AG09309 (cell line): ENCODE results near the gene RCOR2.

Experiments
- DNase-seq: peaks from one replicate; pipeline ENCODE4 v3.0.0-alpha.2; 2010; ENCODE audit warnings: low read depth
- H3K4me3 ChIP-seq: 2 replicates; pipeline ENCODE4 v1.5.1; 2011; ENCODE audit warnings: mild to moderate bottlenecking, low read depth, low read length, moderate library complexity; ENCODE audit not compliant: control insufficient read depth
- TF ChIP-seq, protein P1 (sequence below): IDR thresholded peaks from 2 replicates; pipeline ENCODE4 v1.5.1; 2011; ENCODE audit warnings: mild to moderate bottlenecking, low read depth, low read length, inconsistent platforms; ENCODE audit not compliant: insufficient read depth, control insufficient read depth; ENCODE audit errors: missing control alignments

The RCOR2 gene

GRCh38 chr11:63890368-63890767 lies 26.6 kb downstream of the RCOR2 start:
- no peak overlapping the region for H3K4me3 ChIP-seq
- no peak for DNase-seq
- TF ChIP-seq, protein P1, sequence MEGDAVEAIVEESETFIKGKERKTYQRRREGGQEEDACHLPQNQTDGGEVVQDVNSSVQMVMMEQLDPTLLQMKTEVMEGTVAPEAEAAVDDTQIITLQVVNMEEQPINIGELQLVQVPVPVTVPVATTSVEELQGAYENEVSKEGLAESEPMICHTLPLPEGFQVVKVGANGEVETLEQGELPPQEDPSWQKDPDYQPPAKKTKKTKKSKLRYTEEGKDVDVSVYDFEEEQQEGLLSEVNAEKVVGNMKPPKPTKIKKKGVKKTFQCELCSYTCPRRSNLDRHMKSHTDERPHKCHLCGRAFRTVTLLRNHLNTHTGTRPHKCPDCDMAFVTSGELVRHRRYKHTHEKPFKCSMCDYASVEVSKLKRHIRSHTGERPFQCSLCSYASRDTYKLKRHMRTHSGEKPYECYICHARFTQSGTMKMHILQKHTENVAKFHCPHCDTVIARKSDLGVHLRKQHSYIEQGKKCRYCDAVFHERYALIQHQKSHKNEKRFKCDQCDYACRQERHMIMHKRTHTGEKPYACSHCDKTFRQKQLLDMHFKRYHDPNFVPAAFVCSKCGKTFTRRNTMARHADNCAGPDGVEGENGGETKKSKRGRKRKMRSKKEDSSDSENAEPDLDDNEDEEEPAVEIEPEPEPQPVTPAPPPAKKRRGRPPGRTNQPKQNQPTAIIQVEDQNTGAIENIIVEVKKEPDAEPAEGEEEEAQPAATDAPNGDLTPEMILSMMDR = no peak

DNA sequence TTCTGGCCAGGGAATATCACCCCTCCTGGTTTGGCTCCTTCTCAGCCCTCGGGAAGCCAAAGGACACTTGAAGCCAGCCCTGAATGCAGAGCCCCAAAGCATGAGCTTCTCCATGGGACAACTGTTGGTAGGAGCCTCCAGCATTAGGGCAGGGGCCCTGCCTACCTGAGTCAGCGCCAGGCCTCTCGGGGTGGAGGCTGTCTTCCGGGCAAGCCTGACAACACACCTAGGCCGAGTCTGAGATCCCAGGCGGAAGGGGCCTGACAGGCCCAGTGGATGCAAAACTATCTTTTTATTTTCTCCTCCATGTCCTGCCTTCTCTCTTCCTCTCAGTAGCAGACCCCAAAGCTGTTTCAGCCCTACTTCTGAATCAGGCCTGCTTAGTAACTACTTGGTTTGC lies 27.6 kb downstream of the RCOR2 start:
- H3K4me3 ChIP-seq = no peak overlapping the region
- no peak for DNase-seq
- TF ChIP-seq, protein P1 = no peak

GRCh38 chr11:63888170-63889086 lies 28.5 kb downstream of the RCOR2 start:
- no peak for DNase-seq
- H3K4me3 ChIP-seq = no peak overlapping the region
- TF ChIP-seq, protein P1 = no peak

- no peak for DNase-seq
- TF ChIP-seq, protein P1 = no peak
- H3K4me3 ChIP-seq = no peak overlapping the region
Measured at GRCh38 chr11:63887386-63887999, 29.5 kb downstream of the RCOR2 start.

GRCh38 chr11:63884196-63884932 lies 32.6 kb downstream of the RCOR2 start:
- TF ChIP-seq, protein P1 = no peak
- no peak for DNase-seq

DNA sequence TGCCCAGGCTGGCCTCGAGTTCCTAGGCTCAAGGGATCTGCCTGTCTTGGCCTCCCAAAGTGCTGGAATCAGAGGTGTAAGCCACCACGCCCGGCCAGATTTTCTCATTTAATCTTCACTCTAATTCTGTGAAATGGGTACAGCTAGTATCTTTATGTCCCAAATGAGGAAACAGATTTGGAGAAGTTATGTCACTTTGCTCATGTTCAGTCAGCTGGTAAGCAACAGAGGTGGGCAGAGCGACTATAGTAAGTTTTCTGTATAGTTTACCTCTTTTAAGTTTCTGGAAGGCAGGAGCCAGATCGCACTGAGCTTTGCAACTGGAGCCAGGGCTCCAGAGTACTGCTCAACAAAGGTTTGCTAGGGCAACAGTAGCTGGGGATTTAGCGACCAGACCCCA lies 33.2 kb downstream of the RCOR2 start:
- no peak for DNase-seq
- no peak overlapping the region for H3K4me3 ChIP-seq
- TF ChIP-seq, protein P1 = no peak

More at GRCh38 chr11:63884196-63884932, 32.6 kb downstream of the RCOR2 start:
- H3K4me3 ChIP-seq = no peak overlapping the region
